ENCODE results near the gene ACSF3. TPM values are rescaled to one million over a fixed set of nuclear protein-coding genes. Genes with fewer than 3 reads are reported as not detected.

ACSF3 gene
- total RNA-seq, 3 donors from 2014 or later, result 20.8 to 42.3 (median 40.4) TPM

DNA sequence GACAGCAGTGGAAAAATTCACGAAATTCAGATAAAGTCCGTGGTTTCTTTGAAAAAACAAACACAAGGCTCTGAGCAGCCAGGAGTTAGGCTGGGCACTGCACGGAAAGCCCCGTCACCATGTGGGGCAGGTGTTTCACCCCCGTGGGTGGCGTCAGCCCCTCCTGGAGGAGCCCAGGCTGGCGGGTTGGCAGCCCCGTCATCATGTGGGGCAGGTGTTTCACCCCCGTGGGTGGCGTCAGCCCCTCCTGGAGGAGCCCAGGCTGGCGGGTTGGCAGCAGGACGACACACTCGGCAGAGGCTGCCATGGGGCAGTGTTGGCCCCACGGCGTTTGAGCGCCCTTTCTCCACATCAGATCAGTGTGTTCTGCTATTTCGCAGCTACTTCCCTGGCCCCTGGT is 38.1 kb downstream of the ACSF3 start:
- Histone ChIP-seq H3K4me1 (no peaks in the 10 kb centered on the region), H3K27ac (no peak overlapping the region), H3K4me3 (no peak overlapping the region), H3K9me3 (no peaks in the 10 kb centered on the region), H3K36me3 (no peaks in the 10 kb centered on the region), H3K27me3 (no peaks in the 10 kb centered on the region)
- DNase-seq (ENCODE audit: low spot score in 2 of 2), result no peak
- TF ChIP-seq POLR2AphosphoS5 (IDR thresholded peaks at IDR 0.05) (no peak), CTCF (IDR thresholded peaks at IDR 0.05) (no peak), POLR2A (IDR thresholded peaks at IDR 0.05) (no peak)
- intact Hi-C loops (cut with DNase I; ENCODE audit: low total_unique reads), result no loop called here

- no peak overlapping the region for H3K4me3 ChIP-seq
- no peak for DNase-seq (ENCODE audit: low spot score in 2 of 2)
- no peaks in the 10 kb centered on the region for H3K9me3 ChIP-seq
- no peak overlapping the region for H3K27ac ChIP-seq
- TF ChIP-seq POLR2AphosphoS5 (IDR thresholded peaks at IDR 0.05) (no peak), POLR2A (IDR thresholded peaks at IDR 0.05) (no peak), CTCF (IDR thresholded peaks at IDR 0.05) (no peak)
- no peaks in the 10 kb centered on the region for H3K27me3 ChIP-seq
- intact Hi-C loops (cut with DNase I; ENCODE audit: low total_unique reads), result no loop called here
- H3K4me1 ChIP-seq, result no peaks in the 10 kb centered on the region
- H3K36me3 ChIP-seq, result no peaks in the 10 kb centered on the region
Measured at GRCh38 chr16:89132194-89133005, 38.7 kb downstream of the ACSF3 start.

- Histone ChIP-seq H3K27me3 (no peaks in the 10 kb centered on the region), H3K27ac (no peak overlapping the region), H3K36me3 (no peaks in the 10 kb centered on the region), H3K9me3 (no peaks in the 10 kb centered on the region), H3K4me3 (no peak overlapping the region), H3K4me1 (no peaks in the 10 kb centered on the region)
- TF ChIP-seq POLR2A (IDR thresholded peaks at IDR 0.05), result no peak
- no peak for TF ChIP-seq CTCF (IDR thresholded peaks at IDR 0.05)
- intact Hi-C loops (cut with DNase I; ENCODE audit: low total_unique reads), result no loop called here
- DNase-seq (ENCODE audit: low spot score in 2 of 2), result no peak
Measured at GRCh38 chr16:89133457-89134127, 39.9 kb downstream of the ACSF3 start.

DNA sequence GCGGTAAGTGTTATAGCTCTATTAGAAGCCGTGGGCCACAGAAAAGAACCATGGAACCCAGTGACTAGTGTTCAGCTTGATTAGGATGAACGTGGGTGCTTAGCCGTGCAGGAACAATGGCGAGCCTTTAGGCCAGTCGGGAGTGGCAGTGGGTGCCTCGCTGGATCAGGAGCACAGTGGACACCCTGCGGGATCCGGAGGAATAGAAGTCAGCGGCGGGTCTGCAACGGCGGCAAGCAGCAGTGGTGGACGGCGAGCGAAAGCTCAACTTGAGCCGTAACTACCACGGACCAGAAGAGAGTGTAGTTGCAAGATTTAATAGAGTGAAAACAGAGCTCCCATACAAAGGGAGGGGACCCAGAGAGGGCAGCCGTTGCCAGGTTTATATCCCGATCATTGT is 40.6 kb downstream of the ACSF3 start:
- Histone ChIP-seq H3K27ac (no peak overlapping the region), H3K27me3 (no peaks in the 10 kb centered on the region), H3K4me3 (no peak overlapping the region), H3K9me3 (no peaks in the 10 kb centered on the region), H3K36me3 (no peaks in the 10 kb centered on the region), H3K4me1 (no peaks in the 10 kb centered on the region)
- DNase-seq (ENCODE audit: low spot score in 2 of 2), result no peak
- intact Hi-C loops (cut with DNase I; ENCODE audit: low total_unique reads), result no loop called here
- TF ChIP-seq CTCF (IDR thresholded peaks at IDR 0.05) (no peak), POLR2AphosphoS5 (IDR thresholded peaks at IDR 0.05) (no peak), POLR2A (IDR thresholded peaks at IDR 0.05) (no peak)

GRCh38 chr16:89135166-89135565 is 41.5 kb downstream of the ACSF3 start:
- Histone ChIP-seq H3K27me3 (no peaks in the 10 kb centered on the region), H3K27ac (no peak overlapping the region), H3K36me3 (no peaks in the 10 kb centered on the region), H3K4me1 (no peaks in the 10 kb centered on the region), H3K4me3 (no peak overlapping the region), H3K9me3 (no peaks in the 10 kb centered on the region)
- TF ChIP-seq POLR2AphosphoS5 (IDR thresholded peaks at IDR 0.05), result no peak
- TF ChIP-seq CTCF (IDR thresholded peaks at IDR 0.05), result no peak
- no peak for TF ChIP-seq POLR2A (IDR thresholded peaks at IDR 0.05)
- DNase-seq (ENCODE audit: low spot score in 2 of 2), result no peak
- intact Hi-C loops (cut with DNase I; ENCODE audit: low total_unique reads), result loop anchor here (5.0 kb wide), 1 partner anchor 523 kb away; no protein-coding TSS in a partner anchor

Data from breast epithelium (tissue), 4 donors.